Mesendoderm (in vitro differentiated cells): Measurements from ENCODE around the gene SIPA1L2.

Experiments used
- DNase-seq: peaks from one replicate; pipeline ENCODE4 v3.0.0; 2013
- H2AK5ac ChIP-seq: 2 replicates; pipeline ENCODE4 v1.6.1; 2013; ENCODE audit warnings: low read length, inconsistent platforms
- H2BK120ac ChIP-seq: 2 replicates; pipeline ENCODE4 v1.6.1; 2013; ENCODE audit warnings: low read depth, mild to moderate bottlenecking, low read length, moderate library complexity, mixed read lengths
- H2BK15ac ChIP-seq: replicated peaks from 2 replicates; pipeline ENCODE4 v1.6.1; 2013; ENCODE audit warnings: low read depth, mild to moderate bottlenecking, moderate library complexity
- H2BK5ac ChIP-seq: 2 replicates; pipeline ENCODE4 v1.6.1; 2013; ENCODE audit warnings: low read length, inconsistent platforms
- H3K18ac ChIP-seq: 2 replicates; pipeline ENCODE4 v1.6.1; 2013; ENCODE audit warnings: mild to moderate bottlenecking, low read length, mixed read lengths
- H3K23ac ChIP-seq: one replicate; pipeline ENCODE4 v1.6.1; 2013; ENCODE audit warnings: low read length
- H3K27ac ChIP-seq: 2 replicates; pipeline ENCODE4 v1.5.1; 2013; ENCODE audit warnings: low read depth, mild to moderate bottlenecking, inconsistent platforms, low read length, moderate library complexity
- H3K27me3 ChIP-seq: 2 replicates; pipeline ENCODE4 v1.6.1; 2013; ENCODE audit warnings: low read length, control low read depth, mild to moderate bottlenecking, inconsistent platforms; ENCODE audit not compliant: insufficient read depth, poor library complexity
- H3K36me3 ChIP-seq: 2 replicates; pipeline ENCODE4 v1.6.1; 2013; ENCODE audit warnings: low read length, inconsistent platforms; ENCODE audit not compliant: control insufficient read depth, insufficient read depth
- H3K4ac ChIP-seq: one replicate; pipeline ENCODE4 v1.6.1; 2013; ENCODE audit warnings: low read depth, mild to moderate bottlenecking, low read length, moderate library complexity
- H3K4me1 ChIP-seq: 2 replicates; pipeline ENCODE4 v1.6.1; 2013; ENCODE audit warnings: low read depth, low read length, inconsistent platforms; ENCODE audit not compliant: control insufficient read depth
- H3K4me2 ChIP-seq: 2 replicates; pipeline ENCODE4 v1.6.1; 2013; ENCODE audit warnings: low read length
- H3K4me3 ChIP-seq: 2 replicates; pipeline ENCODE4 v1.5.1; 2013; ENCODE audit warnings: mild to moderate bottlenecking, low read length
- H3K56ac ChIP-seq: one replicate; pipeline ENCODE4 v1.6.1; 2013; ENCODE audit warnings: low read length
- H3K79me1 ChIP-seq: 2 replicates; pipeline ENCODE4 v1.6.1; 2013; ENCODE audit warnings: low read length, inconsistent platforms
- H3K79me2 ChIP-seq: 2 replicates; pipeline ENCODE4 v1.6.1; 2013; ENCODE audit warnings: mild to moderate bottlenecking, low read length; ENCODE audit not compliant: control insufficient read depth, insufficient read depth
- H3K9ac ChIP-seq: 2 replicates; pipeline ENCODE4 v1.6.1; 2013; ENCODE audit warnings: low read length, inconsistent platforms
- H4K5ac ChIP-seq: one replicate; pipeline ENCODE4 v1.6.1; 2013; ENCODE audit warnings: low read length
- H4K8ac ChIP-seq: one replicate; pipeline ENCODE4 v1.6.1; 2013; ENCODE audit warnings: low read depth, mild to moderate bottlenecking, control low read depth, low read length, moderate library complexity
- WGBS: extraction: QIAGEN DNeasy Blood & Tissue Kit; methylation state at CpG from one replicate; pipeline ENCODE4 v1.1.7; 2013; ENCODE audit warnings: low lambda C conversion rate, missing lambda C conversion rate; ENCODE audit not compliant: insufficient coverage; ENCODE audit errors: extremely low coverage; 5-methylcytosine and 5-hydroxymethylcytosine counted together

SIPA1L2 gene

GRCh38 chr1:232624546-232625281 lies 5.2 kb downstream of the SIPA1L2 start:
- Histone ChIP-seq H3K79me1 (peaks cover 5% of the 10 kb centered on the region), H3K4ac (no peak overlapping the region), H2BK120ac (no peak overlapping the region), H4K5ac (peak overlapping the region; percentile 6), H3K27me3 (no peaks in the 10 kb centered on the region), H2BK5ac (peak overlapping the region; percentile 39), H3K18ac (no peak overlapping the region), H3K23ac (no peak overlapping the region), H3K27ac (no peak overlapping the region), H3K56ac (peak overlapping the region; percentile 45), H4K8ac (no peak overlapping the region), H3K79me2 (peaks cover 81% of the 10 kb centered on the region), H3K4me2 (no peak overlapping the region), H3K4me3 (no peak overlapping the region), H3K9ac (no peak overlapping the region), H2AK5ac (no peak overlapping the region), H3K36me3 (no peaks in the 10 kb centered on the region), H2BK15ac (no peak overlapping the region), H3K4me1 (peaks cover 28% of the 10 kb centered on the region)
- DNase-seq: no peak
- no CpG with 5 or more reads among the region's 7 CpGs for WGBS

GRCh38 chr1:232622981-232623380 lies 7.0 kb downstream of the SIPA1L2 start:
- H3K27me3 ChIP-seq: no peaks in the 10 kb centered on the region
- no peak overlapping the region for H3K23ac ChIP-seq
- H4K8ac ChIP-seq: no peak overlapping the region
- peaks cover 78% of the 10 kb centered on the region for H3K79me2 ChIP-seq
- no peak overlapping the region for H3K9ac ChIP-seq
- no peak overlapping the region for H3K4me2 ChIP-seq
- H4K5ac ChIP-seq: no peak overlapping the region
- no peak overlapping the region for H2AK5ac ChIP-seq
- H3K56ac ChIP-seq: peak overlapping the region; percentile 25
- H3K18ac ChIP-seq: no peak overlapping the region
- H2BK5ac ChIP-seq: peak overlapping the region; percentile 31
- peak; percentile 98 for DNase-seq
- no peaks in the 10 kb centered on the region for H3K36me3 ChIP-seq
- H3K4me1 ChIP-seq: peaks cover 36% of the 10 kb centered on the region
- no peak overlapping the region for H2BK120ac ChIP-seq
- no peak overlapping the region for H3K4me3 ChIP-seq
- H3K4ac ChIP-seq: no peak overlapping the region
- H3K79me1 ChIP-seq: peaks cover 9% of the 10 kb centered on the region
- H3K27ac ChIP-seq: no peak overlapping the region
- no peak overlapping the region for H2BK15ac ChIP-seq
- WGBS: no CpG with 5 or more reads among the region's 8 CpGs

- no peak overlapping the region for H3K4me2 ChIP-seq
- peak overlapping the region; percentile 36 for H3K56ac ChIP-seq
- DNase-seq: no peak
- H3K4ac ChIP-seq: peak overlapping the region; percentile 52
- H2BK120ac ChIP-seq: no peak overlapping the region
- H3K9ac ChIP-seq: no peak overlapping the region
- no peak overlapping the region for H2AK5ac ChIP-seq
- H3K4me1 ChIP-seq: peaks cover 38% of the 10 kb centered on the region
- WGBS: no CpG with 5 or more reads among the region's 2 CpGs
- H3K79me1 ChIP-seq: peaks cover 9% of the 10 kb centered on the region
- no peak overlapping the region for H4K5ac ChIP-seq
- H3K36me3 ChIP-seq: no peaks in the 10 kb centered on the region
- peak overlapping the region; percentile 60 for H3K18ac ChIP-seq
- peaks cover 78% of the 10 kb centered on the region for H3K79me2 ChIP-seq
- H3K27ac ChIP-seq: no peak overlapping the region
- H3K4me3 ChIP-seq: no peak overlapping the region
- no peak overlapping the region for H3K23ac ChIP-seq
- H4K8ac ChIP-seq: no peak overlapping the region
- H2BK15ac ChIP-seq: no peak overlapping the region
- H2BK5ac ChIP-seq: no peak overlapping the region
- H3K27me3 ChIP-seq: no peaks in the 10 kb centered on the region
Measured at GRCh38 chr1:232622378-232622777, 7.6 kb downstream of the SIPA1L2 start.

GRCh38 chr1:232621050-232621449 lies 8.9 kb downstream of the SIPA1L2 start:
- Histone ChIP-seq H3K23ac (no peak overlapping the region), H3K9ac (no peak overlapping the region), H4K8ac (no peak overlapping the region), H3K4me1 (peaks cover 37% of the 10 kb centered on the region), H3K4me2 (no peak overlapping the region), H3K27me3 (no peaks in the 10 kb centered on the region), H2AK5ac (no peak overlapping the region), H3K4ac (no peak overlapping the region), H3K18ac (peak overlapping the region; percentile 92), H4K5ac (no peak overlapping the region), H3K36me3 (no peaks in the 10 kb centered on the region), H3K79me1 (peaks cover 11% of the 10 kb centered on the region), H2BK15ac (peak overlapping the region; percentile 19), H2BK5ac (no peak overlapping the region), H2BK120ac (no peak overlapping the region), H3K27ac (no peak overlapping the region), H3K56ac (peak overlapping the region; percentile 51), H3K4me3 (no peak overlapping the region), H3K79me2 (peaks cover 71% of the 10 kb centered on the region)
- DNase-seq: no peak
- no CpG with 5 or more reads among the region's 3 CpGs for WGBS

DNA sequence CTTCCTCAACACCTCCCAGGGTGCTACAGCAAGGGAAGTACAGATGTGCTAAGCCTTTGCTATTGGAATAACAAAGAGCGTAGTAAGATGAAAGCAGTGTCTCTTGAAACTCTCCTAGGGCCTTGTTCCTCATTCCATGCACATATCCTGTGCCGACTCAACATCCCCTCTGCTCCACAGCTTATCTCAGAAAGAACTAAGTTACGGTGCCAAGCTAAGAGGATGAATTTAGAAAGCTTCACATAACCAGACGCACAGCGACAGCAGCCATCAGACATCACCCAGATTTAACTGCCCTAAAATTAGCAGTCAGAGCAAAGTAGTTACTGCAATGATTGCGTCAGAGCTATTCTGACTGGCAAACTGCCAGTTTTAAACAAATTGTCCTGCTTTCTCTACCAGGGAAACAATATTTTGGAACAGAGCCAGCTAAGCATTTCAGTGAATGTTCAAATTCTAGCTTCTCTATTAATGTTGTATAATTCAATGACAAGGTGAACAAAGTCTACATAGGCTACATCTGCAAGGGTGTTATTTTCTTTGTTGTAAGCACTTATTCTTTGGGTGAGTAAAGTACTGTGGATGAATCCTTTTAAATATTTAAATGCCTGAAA lies 9.5 kb downstream of the SIPA1L2 start:
- peak overlapping the region; percentile 30 for H3K27ac ChIP-seq
- H3K9ac ChIP-seq: peak overlapping the region; percentile 22
- H2BK5ac ChIP-seq: no peak overlapping the region
- H4K8ac ChIP-seq: no peak overlapping the region
- no CpG with 5 or more reads among the region's 6 CpGs for WGBS
- H3K4me1 ChIP-seq: peaks cover 37% of the 10 kb centered on the region
- H3K18ac ChIP-seq: no peak overlapping the region
- H3K79me2 ChIP-seq: peaks cover 71% of the 10 kb centered on the region
- H2BK120ac ChIP-seq: no peak overlapping the region
- no peaks in the 10 kb centered on the region for H3K36me3 ChIP-seq
- H3K4me2 ChIP-seq: no peak overlapping the region
- peak overlapping the region; percentile 71 for H3K56ac ChIP-seq
- no peak overlapping the region for H3K4me3 ChIP-seq
- H3K27me3 ChIP-seq: no peaks in the 10 kb centered on the region
- DNase-seq: peak; percentile 81
- no peak overlapping the region for H2BK15ac ChIP-seq
- no peak overlapping the region for H3K23ac ChIP-seq
- H2AK5ac ChIP-seq: peak overlapping the region; percentile 3
- H4K5ac ChIP-seq: no peak overlapping the region
- no peak overlapping the region for H3K4ac ChIP-seq
- H3K79me1 ChIP-seq: peaks cover 11% of the 10 kb centered on the region
